Fibroblast of skin of scalp (primary cell): ENCODE results near the gene SYT2. TPM values are rescaled to one million over a fixed set of nuclear protein-coding genes. Genes with fewer than 3 reads are reported as not detected.
"Not testable (repeated sequence)": the region's sequence is repeated elsewhere in the genome, so short reads cannot be mapped to it uniquely, and the experiment has no call there.

Experiments used
- DNase-seq: peaks from one replicate; pipeline ENCODE4 v3.0.0-alpha.2; 2013
- polyA plus RNA-seq, 2 experiments: library from polyadenylated mRNA; unstranded; fragments of 120-200 nt; gene quantifications; one replicate each; pipeline ENCODE4 v1.2.1, GENCODE V29; 2013; ENCODE audit not compliant: insufficient read length in 2 of 2

The SYT2 gene
- 0.13 TPM for polyA plus RNA-seq (2013, experiment 1 of 2; ENCODE audit: insufficient read length)
- polyA plus RNA-seq (2013, experiment 2 of 2; ENCODE audit: insufficient read length), result 0.21 TPM

DNA sequence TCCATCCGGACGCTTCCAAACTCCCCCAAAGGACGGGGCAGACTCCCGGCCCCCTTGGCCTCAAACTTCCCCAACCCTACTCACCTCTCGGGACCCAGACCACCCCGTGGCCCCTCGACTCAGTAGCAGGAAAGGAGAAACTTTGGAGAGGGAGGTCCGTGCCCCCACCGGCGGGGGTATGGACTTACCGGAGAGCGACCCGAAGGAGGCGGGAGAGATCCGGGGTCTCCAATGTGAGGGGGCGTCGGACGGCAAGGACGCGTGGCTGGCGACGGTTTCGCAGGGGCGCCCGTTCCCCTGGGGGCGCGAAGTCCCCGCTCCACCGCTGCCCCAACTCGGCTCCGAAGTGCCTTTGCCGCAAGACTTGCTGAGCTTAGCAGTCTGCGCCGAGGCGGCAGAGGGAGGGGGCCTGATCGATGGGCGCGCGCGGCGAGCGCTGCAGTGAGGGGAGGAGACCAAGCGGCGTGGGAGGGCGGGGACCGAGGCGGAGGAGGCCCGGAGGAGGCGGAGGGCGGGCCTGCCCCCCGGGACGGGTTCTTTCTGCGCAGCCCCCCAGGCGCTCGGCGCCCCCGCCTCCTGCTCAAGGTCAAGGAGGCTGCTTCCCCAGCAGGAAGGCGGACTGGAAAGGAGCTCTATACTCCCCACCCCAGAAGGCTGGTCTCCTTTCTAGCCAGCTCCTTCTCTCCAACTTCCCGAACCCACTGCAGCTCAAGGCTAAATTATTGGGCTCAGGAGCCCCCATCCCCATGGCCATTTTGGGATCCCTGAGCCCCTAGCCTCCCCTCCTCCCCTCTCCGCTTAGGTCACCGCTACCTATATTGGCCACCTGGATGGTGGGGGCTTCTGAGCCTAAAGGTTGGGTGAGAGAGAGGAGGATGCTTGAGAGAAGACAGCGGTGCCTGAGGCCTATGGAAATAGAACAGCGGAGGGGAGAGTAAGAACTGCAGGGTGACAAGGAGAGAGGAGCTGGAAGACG is at the start of gene SYT2:
SYT2 (minus strand) TSS at position 385 of the 976 bp plus-strand sequence. CDS start 104,682 bp downstream, outside the sequence.
- DNase-seq, result peak; percentile 36

DNA sequence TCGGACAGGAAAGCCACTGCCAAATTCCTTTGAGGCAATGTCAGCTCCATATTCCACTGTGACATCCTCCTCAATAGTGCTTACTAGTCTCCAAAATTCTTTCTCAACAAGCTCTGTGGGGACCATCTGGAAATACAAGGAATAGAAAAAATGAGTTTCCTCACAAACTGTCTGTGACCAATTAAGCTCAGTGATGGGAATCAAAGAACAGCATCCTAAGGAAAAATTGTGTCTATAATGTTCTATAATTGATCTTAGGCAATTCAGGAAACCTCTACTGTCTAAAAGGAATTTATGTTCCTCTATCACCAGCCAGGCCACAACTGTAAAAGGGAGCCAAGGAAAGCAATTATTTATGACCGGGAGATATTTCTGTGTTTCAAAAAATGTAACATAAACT is 46.1 kb upstream of the SYT2 start:
- DNase-seq, result peak; percentile 18

DNA sequence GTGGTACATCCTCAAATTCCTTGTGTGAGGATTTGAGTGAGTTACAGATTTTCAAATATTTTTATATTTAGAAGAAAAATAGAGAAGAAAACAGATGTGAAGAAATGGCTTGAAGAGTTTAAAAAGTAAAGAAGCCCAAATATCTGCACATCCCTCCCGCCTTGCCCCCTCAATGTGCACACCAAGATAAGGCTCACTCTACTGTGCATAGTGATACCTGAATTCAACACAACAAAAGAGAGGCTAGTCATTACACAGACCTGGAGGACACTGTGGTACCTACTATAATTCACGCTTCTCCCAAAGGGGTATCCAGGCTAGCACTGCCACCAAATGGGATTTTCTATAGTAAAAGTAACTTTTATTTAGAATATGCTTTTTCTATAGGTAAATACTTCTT is 44.0 kb upstream of the SYT2 start:
- no peak for DNase-seq

DNA sequence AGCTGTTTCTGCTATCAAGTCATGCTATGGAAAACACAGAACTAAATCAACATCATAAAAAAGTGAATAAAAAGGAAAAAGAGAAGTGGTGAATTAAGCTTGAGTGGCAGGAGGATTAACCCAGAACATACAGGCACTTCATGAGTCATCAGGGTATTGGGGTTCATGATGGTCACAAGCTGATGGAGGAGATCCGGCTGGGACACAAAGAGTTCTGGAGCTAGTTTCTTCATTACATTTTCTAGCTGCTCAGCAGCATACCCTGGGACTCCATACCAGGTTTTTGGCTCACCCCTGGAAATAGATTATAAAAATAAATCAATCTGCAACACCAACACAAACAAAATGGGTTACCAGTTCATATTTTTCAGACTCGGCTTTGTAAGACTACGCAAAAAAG is 42.5 kb upstream of the SYT2 start:
- DNase-seq, result no peak

DNA sequence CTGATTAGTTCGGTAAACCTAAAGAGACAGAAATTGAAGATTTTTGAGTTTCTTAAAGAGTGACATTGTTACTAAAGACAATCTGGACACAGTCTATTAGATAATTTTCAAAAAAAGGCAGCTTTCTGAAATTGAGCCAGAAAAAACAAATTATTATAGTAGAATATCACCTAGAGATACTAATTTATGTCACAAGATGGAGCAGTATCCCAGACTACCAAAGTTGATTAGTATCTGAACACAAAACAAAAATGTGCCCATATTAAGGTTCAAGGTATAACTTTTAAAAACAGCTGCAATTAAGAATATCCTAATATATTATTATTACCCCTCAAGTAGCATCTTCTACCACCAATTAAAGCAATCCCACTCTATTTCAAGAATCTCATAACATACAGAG is 40.5 kb upstream of the SYT2 start:
- DNase-seq, result no peak

DNA sequence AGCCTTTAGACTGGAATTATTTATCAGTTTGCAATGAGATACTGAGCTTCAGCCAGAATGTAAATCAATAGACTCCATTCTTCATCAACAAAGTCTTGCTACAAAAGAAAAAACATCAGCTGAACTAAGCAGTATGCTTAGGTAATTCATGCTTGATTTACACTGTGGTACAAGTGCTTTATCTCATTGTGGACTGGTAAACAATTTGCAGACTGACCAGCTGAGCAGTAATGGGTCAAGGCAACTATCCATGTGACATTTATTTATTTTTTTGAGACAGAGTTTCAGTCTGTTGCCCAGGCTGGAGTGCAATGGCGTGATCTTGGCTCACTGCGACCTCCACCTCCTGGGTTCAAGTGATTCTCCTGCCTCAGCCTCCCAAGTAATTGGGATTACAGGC is 39.8 kb upstream of the SYT2 start:
- DNase-seq, result no peak

DNA sequence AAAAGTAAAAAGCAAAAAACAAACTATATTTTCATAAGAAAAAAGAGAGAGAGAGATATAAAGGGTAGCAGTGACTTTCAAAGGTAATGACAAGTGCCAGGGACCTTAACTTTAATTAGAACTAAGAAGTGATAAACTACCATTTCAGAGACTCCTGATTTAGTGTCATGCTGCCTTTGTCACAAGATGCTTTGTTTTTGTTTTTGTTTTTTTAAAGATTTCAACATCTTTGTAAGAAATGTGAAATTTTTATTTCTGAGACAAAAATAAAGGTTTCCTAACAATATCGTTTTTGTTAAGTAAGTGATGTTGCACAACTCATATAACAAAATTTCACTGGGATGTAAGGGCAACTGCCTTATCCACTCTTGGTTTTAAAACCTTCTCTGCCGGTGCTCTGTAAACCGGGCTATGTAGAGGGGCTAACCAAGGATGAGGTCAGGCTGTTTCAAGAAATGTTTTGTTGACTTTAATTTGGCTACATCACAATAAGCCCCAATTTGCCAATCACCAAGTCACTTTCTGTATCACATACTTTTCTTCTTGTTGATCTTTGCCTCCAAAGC is 35.2 kb upstream of the SYT2 start:
- no peak for DNase-seq

DNA sequence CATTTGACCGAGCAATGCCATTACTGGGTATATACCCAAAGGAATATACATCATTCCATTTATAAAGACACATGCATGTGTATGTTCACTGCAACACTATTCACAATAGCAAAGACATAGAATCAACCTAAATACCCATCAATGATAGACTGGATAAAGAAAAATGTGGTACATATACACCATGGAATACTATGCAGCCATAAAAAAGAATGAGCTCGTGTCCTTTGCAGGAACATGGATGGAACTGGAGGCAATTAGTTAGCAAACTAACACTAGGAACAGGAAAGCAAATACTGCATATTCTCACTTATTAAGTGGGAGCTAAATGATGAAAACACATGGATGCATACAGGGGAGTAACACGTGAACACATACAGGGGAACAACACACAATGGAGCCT is 34.5 kb upstream of the SYT2 start:
- DNase-seq, result not testable (repeated sequence)

DNA sequence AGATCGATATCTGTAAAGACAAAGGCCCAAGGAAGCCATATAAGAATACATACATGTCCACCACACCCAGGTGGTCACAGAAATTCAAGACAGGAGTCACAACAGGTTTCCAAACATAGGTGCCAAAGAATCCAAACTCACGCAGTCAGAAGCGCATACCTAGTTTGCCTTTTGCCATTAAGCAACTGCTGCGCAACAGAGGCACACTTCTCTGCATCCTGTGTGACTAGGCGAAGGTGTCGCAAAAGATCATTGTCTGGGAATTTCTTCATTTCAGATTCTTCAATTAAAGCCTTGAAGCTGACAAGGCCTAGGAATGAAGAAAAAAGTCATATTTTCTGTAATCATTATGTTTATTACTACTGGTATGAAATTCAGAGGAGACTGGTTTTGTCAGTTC is 32.2 kb upstream of the SYT2 start:
- DNase-seq, result no peak

DNA sequence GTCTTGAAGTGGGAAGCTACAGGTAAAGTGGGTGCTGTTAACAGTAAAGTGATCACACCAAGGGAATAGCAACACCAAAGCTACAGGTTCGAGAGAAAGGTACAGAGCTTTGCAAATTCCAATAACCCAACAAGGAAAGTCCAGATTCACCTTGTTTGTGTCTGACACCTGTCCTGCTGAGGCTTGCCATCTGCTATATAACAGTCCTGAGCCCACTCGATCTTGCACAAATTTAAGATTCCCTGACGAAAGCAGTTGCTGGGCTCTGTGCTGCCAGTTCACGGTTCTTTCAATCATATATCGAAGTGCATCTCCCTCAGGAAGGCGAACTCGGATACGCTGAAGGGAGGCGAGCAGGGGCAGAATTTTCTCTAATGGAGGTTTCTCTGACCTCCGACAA is 23.0 kb upstream of the SYT2 start:
- no peak for DNase-seq

DNA sequence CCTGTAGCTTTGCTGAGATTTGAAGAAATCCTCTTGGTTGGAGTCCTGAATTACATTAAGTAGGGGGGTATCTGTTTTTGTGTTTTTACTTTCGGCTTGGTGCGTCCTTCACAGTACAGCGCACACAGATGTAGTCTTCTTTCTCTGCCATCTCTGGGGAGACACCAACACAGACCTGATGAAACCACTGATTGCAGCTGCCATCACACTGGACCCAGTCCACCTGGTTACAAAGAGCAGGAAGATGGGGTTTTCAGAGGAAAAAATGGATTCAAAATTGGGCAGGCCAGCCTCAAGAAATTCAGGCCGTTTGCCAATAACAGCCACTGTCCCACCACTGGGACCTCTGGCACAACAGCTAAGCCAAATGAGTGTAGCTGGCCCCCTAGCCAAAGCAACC is 18.7 kb upstream of the SYT2 start:
- DNase-seq, result no peak

DNA sequence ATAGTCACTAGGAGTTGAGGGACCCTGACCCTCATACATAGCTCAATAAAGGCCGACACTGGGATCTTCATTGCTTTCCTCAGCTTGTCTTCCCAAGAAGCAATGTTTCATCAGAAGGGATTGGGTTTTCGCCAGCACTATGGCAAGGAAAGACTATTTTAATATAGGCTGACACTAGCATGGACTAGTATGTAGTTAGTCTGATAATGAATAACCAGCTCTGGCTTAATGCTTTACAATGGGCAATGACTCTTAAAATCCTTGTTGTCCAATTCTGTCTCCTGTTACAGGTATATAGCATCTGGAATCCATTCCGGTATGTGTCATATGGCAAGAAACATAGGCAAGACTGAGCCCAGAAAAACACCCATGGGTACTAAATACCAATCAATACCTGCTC is 15.3 kb upstream of the SYT2 start:
- DNase-seq, result no peak

DNA sequence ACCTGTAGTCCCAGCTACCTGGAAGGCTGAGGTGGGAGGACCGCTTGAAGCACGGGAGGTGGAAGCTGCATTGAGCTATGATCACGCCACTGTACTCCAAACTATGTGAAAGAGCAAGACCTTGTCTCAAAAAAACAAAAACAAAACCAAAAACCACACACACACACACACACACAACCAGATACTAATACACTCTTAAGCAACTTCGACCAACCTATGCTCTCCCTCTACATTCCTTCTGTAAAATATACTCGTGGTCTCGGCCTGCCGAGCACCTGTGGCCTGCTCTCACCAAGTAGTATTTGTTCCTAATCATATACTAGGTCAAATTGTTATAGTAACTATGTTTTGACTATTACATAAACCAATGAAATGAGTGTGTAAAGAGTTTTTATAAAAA is 13.5 kb upstream of the SYT2 start:
- no peak for DNase-seq

DNA sequence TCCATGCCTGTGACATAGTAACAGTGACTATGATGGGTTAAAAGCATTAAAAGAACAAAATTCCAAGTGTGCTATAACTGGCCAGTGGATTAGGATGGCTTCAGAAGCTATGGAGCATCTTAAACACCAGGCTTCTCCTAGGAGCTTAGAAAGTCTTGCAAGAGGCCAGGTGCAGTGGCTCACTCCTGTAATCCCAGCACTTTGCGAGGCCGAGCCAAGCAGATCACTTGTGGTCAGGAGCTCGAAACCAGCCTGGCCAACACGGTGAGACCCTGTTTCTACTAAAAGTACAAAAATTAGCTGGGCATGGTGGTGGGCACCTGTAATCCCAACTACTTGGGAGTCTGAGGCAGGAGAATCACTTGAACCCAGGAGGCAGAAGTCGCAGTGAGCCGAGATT is 12.8 kb upstream of the SYT2 start:
- not testable (repeated sequence) for DNase-seq

DNA sequence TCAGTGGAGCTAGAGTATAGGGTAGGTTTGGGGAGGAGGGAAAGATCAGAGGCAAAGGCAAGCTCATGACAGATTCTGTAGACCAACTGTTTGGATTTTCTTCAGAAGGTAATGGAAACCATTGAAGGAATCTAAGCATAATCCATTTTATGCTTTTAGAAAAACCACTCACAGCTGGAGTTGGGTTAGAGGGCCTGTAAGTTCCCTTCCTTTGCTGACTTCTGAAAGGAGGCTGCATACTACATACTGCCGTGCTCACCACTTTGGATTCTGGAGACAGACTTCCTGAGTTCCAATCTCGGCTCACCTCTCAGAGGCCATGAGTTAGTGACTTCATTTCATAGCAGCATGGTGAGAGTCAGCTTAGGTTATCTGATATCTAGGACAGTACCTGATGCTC is 6.4 kb upstream of the SYT2 start:
- no peak for DNase-seq

DNA sequence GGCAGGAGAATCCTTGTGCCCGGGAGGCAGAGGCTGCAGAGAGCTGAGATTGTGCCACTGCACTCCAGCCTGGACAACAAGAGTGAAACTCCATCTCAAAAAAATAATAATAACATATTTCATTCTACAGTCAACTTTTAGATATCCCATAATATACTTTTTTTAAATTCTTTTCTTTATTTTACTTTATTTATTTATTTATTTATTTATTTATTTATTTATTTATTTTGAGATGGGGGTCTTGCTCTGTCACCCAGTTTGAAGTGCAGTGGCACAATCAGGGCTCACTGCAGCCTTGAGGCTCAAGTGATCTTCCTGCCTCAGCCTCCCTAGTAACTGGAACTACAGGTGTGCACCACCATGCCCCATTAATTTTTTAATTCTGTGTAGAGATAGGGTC is 3.9 kb upstream of the SYT2 start:
- not testable (repeated sequence) for DNase-seq

DNA sequence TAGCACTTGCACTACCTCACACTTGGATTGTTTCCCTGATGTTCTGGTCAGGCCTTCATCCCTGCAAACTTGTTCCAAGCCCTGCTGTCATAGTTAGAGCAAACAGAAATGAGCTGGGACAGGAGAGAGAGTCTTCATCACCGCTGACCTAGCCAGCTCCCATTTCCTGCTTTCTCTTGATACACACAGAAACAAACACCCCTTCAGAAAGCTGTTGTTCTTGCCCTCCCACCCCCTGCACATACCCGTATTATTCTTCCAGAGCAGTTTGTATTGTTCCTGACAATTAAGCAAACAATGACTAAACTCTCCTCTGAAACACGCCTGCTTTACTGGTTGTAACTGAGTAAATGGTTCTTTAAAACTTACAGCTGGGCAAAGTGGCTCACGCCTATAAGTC is 2.9 kb upstream of the SYT2 start:
- DNase-seq, result no peak

DNA sequence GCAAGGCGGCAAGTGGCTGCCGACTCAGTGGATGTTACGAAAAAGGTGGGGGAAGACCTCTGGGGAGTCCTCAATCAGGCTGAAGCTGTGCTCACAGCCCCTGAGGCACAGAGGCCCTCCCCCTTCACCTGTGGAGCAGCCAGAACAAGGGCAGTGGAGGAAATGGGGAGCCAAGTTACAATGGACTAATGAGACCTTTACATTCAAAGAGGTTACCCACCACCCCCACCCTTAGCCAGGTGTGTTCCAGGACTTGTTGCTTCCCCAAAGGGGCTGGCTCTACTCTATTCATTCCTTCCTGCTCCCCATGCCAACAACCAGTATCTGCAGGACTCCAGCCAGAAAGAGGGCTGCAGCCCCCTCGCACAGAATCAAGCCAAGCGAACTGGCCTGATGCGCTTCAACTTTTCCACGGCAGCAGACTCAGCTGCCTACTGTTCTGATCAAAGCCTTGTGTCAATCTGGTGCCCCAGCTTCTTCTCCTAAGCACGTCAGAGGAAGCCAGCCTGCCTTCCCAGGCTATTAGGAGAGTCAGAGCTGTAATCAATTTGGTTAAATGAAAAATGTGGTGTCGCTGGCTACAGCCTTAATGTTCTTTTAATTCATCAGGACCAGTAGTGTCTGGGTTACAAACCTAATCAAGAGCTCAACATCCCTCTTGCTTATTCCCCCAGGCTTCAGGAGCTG is 1.8 kb upstream of the SYT2 start:
- no peak for DNase-seq

DNA sequence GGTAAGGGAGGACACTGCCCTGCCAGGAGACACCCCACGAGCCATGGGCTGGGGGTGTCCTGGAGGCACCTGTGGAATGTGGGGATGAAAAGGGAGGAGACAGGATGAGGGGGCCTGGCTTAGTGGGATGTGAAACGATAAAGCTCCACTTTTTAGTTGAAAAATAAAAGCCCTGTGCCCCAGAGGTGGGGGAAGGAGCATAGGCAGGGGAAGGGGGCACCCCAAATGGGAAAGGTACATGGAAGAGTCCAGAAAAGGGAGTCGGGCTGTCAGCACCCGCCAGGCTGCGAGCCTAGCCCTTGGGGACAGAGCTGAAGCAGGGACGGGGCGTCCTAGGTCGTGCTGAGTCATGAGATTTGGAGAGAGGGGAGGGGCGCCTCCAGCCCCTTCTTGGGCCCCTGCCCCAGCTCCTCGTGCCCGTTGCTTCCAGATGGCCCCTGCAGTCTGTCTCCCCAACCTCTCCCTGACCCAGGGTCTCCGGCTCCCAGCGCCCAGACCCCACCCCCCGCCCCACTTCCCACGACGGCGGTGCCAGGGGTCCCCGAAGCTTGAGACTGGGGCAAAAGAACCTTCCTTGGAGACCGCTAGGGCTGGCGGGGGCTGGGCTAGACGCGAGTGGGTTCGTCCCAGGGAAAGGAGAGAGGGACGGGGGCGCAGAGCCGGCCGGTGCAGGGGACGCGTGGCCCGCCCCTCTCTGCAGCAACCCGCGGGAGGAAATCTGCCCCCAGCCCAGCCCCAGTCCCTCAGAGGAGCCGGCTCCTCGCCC is 795 bp downstream of the SYT2 start:
- no peak for DNase-seq

DNA sequence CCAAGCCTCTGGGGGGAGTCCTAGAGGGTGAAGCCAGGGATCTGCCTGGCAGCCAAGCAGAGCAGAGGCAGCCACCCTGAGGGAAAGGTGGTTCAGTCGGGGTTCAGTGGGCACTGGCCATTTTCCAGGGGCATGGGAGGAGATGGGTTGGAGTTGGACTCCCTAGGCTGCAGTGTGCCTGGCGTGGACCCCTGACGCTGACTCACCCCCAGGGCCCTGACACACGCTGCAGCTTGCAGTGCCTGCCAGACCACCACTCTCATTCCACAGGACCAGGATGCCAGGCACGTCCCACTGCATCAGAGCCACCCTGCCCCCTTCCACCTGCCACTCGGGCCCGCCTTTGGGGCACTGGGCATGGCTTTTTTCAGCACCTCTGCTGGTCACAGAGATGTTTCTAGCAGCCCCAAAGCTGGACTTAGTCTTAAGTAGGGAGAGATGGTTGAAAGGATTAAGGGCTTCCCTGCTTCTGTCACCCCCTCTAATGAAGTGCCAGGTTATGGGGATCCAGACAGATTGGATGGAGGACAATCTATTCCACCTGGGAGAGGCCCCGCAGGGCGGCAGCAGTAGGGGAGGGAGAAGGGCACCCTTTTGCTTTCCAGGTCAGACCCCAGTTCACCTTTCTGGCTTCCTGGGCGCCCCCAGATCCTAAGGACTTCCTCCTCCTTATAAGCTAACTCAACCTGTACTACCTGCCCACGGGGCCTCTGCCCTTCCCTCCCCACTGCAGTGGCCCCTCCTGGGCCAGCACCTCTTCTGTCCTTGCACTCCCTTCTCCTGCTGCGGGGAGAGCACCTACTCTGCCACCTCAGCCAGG is 1.6 kb downstream of the SYT2 start:
- DNase-seq, result no peak

DNA sequence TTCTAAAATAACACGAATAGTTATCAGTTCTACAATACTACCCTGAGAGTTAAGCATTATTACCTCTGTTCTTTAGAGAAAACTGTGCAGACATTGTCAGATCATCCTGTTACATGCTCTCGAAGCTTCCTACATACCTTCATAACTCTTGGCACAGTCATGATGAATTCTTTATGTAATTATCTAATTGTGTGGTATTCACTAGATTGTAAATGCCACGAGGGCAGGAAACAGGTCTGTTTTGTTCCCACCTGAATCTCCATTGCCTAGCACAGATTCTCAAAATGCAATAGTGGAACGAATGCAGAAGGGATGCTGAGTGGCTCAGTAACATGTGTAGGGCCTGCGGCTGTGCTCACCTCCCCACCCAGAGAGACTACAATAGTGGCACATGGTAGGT is 3.4 kb downstream of the SYT2 start:
- DNase-seq, result no peak

DNA sequence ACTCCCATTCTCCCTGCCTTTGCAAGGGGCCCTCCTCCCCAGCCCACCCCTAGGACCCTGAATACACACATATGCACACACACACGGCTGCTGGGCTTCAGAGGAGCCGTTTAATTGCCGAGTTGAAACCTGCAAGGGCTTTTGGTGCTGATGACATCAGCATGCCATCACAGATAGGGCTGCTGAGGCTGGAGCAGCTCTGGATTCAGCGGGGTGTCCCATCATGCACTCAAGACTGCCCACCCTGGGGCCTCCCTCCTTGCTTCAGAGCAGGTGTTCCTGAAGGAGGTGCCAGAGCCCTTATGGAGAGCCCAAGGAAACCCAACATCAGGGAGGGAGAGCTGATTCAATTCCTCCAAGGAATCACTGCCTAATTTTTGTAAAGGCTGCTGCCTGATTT is 5.7 kb downstream of the SYT2 start:
- DNase-seq, result no peak
